ENCODE results near the gene GPS1. TPM values are rescaled to one million over a fixed set of nuclear protein-coding genes. Genes with fewer than 3 reads are reported as not detected.
"Not testable (repeated sequence)": the region's sequence is repeated elsewhere in the genome, so short reads cannot be mapped to it uniquely, and the experiment has no call there.

GPS1 gene
- total and polyA plus RNA-seq, 5 donors, result 75.1 to 93.7 (median 87.8) TPM

DNA sequence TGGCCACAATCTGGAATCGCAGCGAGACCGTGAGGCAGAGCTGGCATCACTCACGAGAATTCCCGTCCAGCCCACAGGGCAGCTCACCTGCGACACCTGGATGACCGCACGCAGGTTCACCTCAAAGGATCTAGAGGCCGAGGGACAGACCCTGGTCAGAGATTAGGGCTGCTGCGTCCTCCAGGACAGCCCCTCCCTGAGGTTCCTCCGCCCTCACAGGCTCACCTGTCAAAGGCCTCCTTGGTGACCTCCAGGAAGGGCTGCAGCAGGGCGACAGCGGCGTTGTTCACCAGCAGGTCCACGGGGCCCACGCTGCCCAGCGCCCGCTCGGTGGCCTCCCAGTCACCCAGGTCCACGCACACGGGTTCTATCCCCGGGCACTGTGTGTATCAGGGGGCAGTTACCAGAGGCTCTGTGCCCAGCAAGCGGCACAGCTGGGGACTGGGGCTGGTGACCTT is 15.0 kb upstream of the GPS1 start:
- Histone ChIP-seq H3K4me1 (ENCODE audit: control insufficient read depth, insufficient read depth, low read length) (peaks cover 4% of the 10 kb centered on the region), H3K4me3 (ENCODE audit: low read length) (peak overlapping the region; percentile 73), H3K27me3 (ENCODE audit: control insufficient read depth, insufficient read depth) (no peaks in the 10 kb centered on the region), H3K27ac (ENCODE audit: low read length) (peak overlapping the region; percentile 96), H3K9me3 (ENCODE audit: control insufficient read depth, low read length) (no peaks in the 10 kb centered on the region)
- DNase-seq (no peak), ATAC-seq (peak in 1 of 2 donors; percentile 4)
- 40% methylated on average over 23 of the region's 23 CpGs for WGBS
- intact Hi-C loops (cut with DNase I), result no loop called here

DNA sequence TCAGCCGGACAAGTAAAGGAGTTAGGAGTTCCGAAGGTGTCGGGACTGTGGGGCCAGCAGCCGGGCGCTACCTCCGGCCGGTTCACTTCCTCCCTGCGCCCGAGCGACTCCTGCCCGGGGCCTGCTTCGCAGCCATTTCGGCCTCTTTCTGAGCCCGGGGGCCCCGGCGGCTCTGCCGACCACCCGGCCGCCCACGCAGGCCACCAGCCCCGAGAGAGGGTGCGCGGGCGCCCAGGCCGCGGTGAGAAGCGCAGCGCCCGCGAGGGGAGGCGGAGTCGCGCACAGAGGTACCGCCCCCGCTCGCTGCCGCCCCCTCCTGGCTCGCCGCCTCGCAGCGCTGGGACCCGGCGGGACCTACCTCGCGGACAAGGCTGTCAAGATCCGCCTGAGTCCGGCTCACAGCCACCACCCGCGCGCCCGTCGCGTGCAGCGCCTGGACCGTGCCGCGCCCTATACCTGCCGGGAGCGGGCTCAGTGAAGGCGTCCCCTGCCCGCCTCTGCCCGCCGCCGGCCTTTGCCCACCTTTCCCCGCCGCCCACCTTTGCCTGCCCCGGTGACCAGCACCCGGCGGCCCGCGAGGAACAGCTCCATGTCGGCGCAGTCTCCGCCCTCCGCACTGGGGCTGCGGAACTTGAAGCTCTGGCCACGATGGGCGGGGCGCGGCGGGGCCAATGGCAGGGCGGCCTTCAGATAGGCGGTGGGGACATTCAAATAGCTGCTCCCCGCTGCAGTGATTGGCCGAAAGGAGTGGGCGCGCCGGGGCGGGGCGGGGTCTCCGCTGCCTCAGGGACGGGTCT is 14.4 kb upstream of the GPS1 start, which contains the start of gene DCXR:
Gene DCXR, minus strand, starts transcription at position 606 of the 797 bp plus-strand sequence. Its CDS starts 15 bp downstream, at position 591.
- peak within 1 kb of the TSS; percentile 73 for H3K4me3 ChIP-seq (ENCODE audit: low read length)
- ATAC-seq, result peak; percentile 98
- peak within 1 kb of the TSS; percentile 96 for H3K27ac ChIP-seq (ENCODE audit: low read length)
- H3K4me1 ChIP-seq (ENCODE audit: control insufficient read depth, insufficient read depth, low read length), result peaks cover 4% of the 10 kb centered on the region
- H3K9me3 ChIP-seq (ENCODE audit: control insufficient read depth, low read length), result no peaks in the 10 kb centered on the region
- WGBS, result under 1% methylated on average over 92 of the region's 92 CpGs
- DNase-seq, result peak; percentile 98 to 99 (median 99)
- intact Hi-C loops (cut with DNase I), result no loop called here
- no peaks in the 10 kb centered on the region for H3K27me3 ChIP-seq (ENCODE audit: control insufficient read depth, insufficient read depth)

DNA sequence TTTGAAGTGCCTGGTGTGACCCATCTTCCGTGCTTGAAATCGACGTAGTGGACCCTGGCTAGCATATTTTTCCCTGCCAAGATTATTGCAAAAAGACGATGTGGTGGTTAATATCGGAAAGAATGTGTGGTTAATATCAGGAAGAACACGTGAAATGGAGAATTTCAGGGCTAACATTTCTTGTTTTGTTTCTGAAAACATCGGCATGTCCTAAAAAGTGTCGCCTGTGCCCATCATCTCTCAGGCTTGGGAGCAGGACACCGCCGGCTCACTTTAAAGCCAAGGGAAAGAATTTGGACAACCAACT is 13.9 kb upstream of the GPS1 start:
- Histone ChIP-seq H3K4me1 (ENCODE audit: control insufficient read depth, insufficient read depth, low read length) (peaks cover 4% of the 10 kb centered on the region), H3K27me3 (ENCODE audit: control insufficient read depth, insufficient read depth) (no peaks in the 10 kb centered on the region), H3K9me3 (ENCODE audit: control insufficient read depth, low read length) (no peaks in the 10 kb centered on the region), H3K4me3 (ENCODE audit: low read length) (no peak overlapping the region), H3K27ac (ENCODE audit: low read length) (peak overlapping the region; percentile 32)
- ATAC-seq, result no peak
- no peak for DNase-seq
- WGBS, result 6% methylated on average over 10 of the region's 10 CpGs
- intact Hi-C loops (cut with DNase I), result no loop called here

DNA sequence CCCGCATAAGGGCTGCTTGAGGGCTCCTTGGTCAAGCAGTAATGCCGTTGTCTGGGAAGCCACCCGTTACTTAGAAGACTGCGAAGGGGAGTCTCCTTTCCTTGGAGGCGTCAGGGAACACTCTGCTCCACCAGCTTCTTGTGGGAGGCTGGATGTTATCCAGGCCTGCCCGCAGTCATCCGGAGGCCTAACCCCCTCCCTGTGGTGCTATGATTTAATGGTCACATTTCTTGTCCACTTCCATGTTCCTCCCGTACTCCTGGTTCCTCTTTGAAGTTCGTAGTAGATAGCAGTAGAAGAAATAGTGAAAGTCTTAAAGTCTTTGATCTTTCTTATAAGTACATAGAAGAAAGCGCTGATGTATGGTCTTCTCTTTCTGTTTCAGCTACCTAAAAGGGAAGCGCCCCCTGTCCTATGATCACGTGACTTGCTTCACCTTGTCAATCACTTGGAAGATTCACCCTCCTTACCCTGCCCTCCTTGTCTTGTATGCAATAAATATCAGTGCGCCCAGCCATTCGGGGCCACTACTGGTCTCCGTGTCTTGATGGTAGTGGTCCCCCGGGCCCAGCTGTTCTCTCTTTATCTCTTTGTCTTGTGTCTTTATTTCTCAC is 12.8 kb upstream of the GPS1 start:
- H3K27me3 ChIP-seq (ENCODE audit: control insufficient read depth, insufficient read depth); H3K4me3 ChIP-seq (ENCODE audit: low read length); H3K4me1 ChIP-seq (ENCODE audit: control insufficient read depth, insufficient read depth, low read length); intact Hi-C loops (cut with DNase I); H3K27ac ChIP-seq (ENCODE audit: low read length); DNase-seq; ATAC-seq; H3K9me3 ChIP-seq (ENCODE audit: control insufficient read depth, low read length): not testable (repeated sequence)
- WGBS, result 87% methylated on average over 16 of the region's 16 CpGs

DNA sequence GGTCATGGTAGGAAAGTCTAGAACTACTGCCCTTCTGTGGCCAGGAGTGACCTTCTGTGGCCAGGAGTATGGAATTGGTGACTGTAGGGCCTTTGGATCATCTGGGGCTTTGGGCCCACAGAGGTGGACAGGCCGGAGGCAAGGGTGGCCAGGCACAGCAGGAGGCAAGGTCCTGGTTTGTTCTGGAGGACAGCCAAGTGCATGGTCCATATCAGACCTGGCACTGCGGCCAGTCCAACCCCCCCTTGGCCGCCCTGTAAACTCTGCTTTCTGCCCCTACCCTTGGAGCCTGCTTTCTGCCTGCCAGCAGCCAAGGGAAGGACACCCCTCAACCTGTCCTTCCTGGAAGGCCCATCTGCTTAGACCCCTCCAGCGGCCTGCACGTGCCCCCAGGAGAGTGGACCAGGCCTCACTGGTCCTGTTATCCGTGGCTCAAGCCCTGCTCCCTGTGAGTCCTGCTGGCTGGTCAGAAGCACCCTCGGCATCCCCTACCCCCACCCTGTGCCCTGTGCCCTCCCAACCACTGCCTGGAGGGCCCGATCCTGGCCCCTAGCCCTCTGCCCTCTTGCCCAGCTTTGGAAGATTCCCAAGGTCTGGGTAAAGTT is 11.9 kb upstream of the GPS1 start:
- H3K4me3 ChIP-seq (ENCODE audit: low read length), result no peak overlapping the region
- ATAC-seq (no peak), DNase-seq (no peak)
- H3K27ac ChIP-seq (ENCODE audit: low read length), result no peak overlapping the region
- no peaks in the 10 kb centered on the region for H3K9me3 ChIP-seq (ENCODE audit: control insufficient read depth, low read length)
- H3K4me1 ChIP-seq (ENCODE audit: control insufficient read depth, insufficient read depth, low read length), result peaks cover 4% of the 10 kb centered on the region
- 96% methylated on average over 8 of the region's 8 CpGs for WGBS
- no peaks in the 10 kb centered on the region for H3K27me3 ChIP-seq (ENCODE audit: control insufficient read depth, insufficient read depth)
- intact Hi-C loops (cut with DNase I), result no loop called here

DNA sequence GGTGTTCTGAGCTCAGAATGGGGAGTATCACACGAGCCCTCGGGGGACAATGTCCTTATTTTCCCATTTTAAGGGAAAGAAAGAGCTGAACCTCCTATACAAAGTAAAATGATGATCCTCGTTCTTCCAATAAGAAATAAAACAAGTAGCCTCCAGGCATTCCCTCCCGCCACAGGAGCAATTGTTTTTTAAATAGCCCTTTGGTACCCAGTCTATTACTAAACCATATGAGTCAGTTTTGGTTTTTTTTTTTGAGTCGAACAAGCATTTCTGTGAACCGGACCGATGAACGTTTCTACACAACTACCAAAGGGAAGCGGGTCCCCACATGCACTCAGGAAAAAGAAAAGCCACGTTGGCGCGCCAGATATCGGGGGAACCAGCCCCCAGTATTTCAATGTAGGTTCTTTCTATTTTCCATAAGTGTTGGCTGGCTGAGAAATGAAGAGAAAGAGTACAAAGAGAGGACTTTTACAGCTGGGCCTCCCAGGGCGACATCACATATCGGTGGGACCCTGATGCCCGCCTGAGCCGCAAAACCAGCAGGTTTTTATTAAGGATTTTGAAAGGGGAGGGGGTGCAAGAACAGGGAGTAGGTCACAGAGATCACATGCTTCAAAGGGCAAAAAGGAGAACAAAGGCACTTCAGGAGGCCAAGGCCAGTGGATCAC is 10.4 kb upstream of the GPS1 start:
- Histone ChIP-seq H3K9me3 (ENCODE audit: control insufficient read depth, low read length) (no peaks in the 10 kb centered on the region), H3K4me3 (ENCODE audit: low read length) (no peak overlapping the region), H3K27ac (ENCODE audit: low read length) (no peak overlapping the region), H3K27me3 (ENCODE audit: control insufficient read depth, insufficient read depth) (no peaks in the 10 kb centered on the region), H3K4me1 (ENCODE audit: control insufficient read depth, insufficient read depth, low read length) (peaks cover 2% of the 10 kb centered on the region)
- ATAC-seq (no peak), DNase-seq (no peak)
- intact Hi-C loops (cut with DNase I), result no loop called here
- 87% methylated on average over 17 of the region's 17 CpGs for WGBS

DNA sequence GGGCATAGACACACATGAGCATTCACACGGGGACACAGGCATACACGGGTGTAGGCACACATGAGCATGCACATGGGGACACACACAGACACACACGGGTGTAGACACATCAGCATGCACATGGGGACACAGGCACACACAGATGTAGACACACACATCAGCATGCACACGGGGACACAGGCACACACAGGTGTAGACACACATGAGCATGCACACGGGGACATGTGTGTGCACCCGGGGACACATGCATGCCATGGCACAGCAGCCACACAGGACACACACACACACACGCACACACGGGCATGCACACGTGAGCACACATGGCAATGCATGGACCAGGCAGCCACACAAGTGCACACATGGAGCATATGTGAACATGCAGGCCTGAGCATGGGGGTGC is 9.0 kb upstream of the GPS1 start:
- ATAC-seq (no peak), DNase-seq (no peak)
- Histone ChIP-seq H3K4me1 (ENCODE audit: control insufficient read depth, insufficient read depth, low read length) (no peaks in the 10 kb centered on the region), H3K27me3 (ENCODE audit: control insufficient read depth, insufficient read depth) (no peaks in the 10 kb centered on the region), H3K9me3 (ENCODE audit: control insufficient read depth, low read length) (no peaks in the 10 kb centered on the region), H3K4me3 (ENCODE audit: low read length) (no peak overlapping the region), H3K27ac (ENCODE audit: low read length) (no peak overlapping the region)
- intact Hi-C loops (cut with DNase I), result no loop called here
- 87% methylated on average over 9 of the region's 9 CpGs for WGBS

DNA sequence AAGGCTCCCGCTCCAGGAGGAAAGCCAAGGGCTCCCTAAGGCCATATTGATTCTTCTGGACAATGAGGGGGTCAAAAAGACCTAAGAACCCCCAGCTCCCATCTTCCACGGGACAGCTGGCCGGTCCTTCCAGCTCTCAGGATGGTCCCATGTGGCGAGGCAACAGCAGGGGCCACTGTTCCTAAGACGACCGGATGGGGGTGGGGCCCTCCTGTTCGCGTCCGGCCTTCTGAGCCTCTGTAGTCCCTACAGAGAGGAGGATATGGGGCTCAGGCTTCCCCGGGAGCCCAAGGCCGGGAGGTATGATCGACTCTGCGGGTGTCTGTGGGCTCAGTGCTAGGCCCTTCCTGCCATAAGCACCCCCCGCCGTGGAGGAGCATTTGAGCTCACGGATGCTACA is 8.2 kb upstream of the GPS1 start:
- ATAC-seq (no peak), DNase-seq (no peak)
- H3K4me1 ChIP-seq (ENCODE audit: control insufficient read depth, insufficient read depth, low read length), result no peaks in the 10 kb centered on the region
- H3K4me3 ChIP-seq (ENCODE audit: low read length), result no peak overlapping the region
- WGBS, result 58% methylated on average over 16 of the region's 16 CpGs
- H3K27me3 ChIP-seq (ENCODE audit: control insufficient read depth, insufficient read depth), result no peaks in the 10 kb centered on the region
- intact Hi-C loops (cut with DNase I), result no loop called here
- H3K27ac ChIP-seq (ENCODE audit: low read length), result no peak overlapping the region
- no peaks in the 10 kb centered on the region for H3K9me3 ChIP-seq (ENCODE audit: control insufficient read depth, low read length)

DNA sequence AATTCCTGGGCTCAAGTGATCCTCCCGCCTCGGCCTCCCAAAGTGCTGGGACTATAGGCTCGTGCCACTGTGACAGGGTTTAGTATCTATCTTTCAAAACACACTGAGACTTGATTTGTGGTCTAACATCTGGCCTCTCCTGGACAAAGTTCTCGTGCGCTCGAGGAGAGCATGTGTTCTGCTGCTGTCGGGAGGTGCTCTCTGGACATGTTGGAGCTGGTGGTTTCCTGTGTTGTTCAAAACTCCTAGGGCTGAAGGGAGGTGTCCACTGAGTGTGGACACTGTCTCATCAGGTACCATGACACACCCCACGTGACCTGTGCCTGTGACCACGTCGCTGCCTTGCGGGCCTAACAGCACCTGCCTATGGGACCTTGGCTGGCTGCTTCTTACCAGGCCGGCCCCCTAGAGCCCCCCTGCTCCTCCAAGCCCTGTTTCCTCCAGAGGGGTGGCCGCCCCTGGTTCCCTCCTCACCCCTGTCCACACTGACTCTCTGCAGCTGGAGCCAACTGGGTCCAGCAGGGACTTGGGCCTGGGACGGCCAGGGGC is 5.7 kb upstream of the GPS1 start:
- DNase-seq, result peak in 2 of 3 donors; percentile 24 to 36
- Histone ChIP-seq H3K27ac (ENCODE audit: low read length) (no peak overlapping the region), H3K4me1 (ENCODE audit: control insufficient read depth, insufficient read depth, low read length) (no peaks in the 10 kb centered on the region), H3K9me3 (ENCODE audit: control insufficient read depth, low read length) (no peaks in the 10 kb centered on the region), H3K4me3 (ENCODE audit: low read length) (no peak overlapping the region), H3K27me3 (ENCODE audit: control insufficient read depth, insufficient read depth) (no peaks in the 10 kb centered on the region)
- ATAC-seq, result no peak
- intact Hi-C loops (cut with DNase I), result no loop called here
- 73% methylated on average over 14 of the region's 14 CpGs for WGBS

DNA sequence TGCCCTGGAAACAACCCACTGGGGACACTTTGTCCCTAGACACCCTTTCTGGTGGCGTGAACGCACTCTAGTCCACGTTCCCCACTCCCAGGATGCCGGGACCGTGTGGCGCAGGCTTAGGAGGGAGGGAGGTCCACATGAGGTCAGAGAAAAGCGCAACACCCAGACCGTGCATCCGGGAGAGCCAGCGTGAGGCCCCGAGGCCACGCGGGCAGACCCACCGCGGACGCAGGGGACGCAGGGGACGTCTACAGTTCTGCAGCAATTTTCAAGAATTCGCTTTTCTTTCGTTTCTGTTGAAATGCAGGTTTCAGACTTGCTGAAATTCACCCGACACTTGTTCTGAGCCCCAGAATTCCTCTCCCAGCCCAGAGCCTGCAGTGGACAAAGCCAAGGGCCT is 4.8 kb upstream of the GPS1 start:
- H3K4me3 ChIP-seq (ENCODE audit: low read length), result no peak overlapping the region
- intact Hi-C loops (cut with DNase I), result no loop called here
- no peaks in the 10 kb centered on the region for H3K9me3 ChIP-seq (ENCODE audit: control insufficient read depth, low read length)
- WGBS, result 85% methylated on average over 21 of the region's 21 CpGs
- no peaks in the 10 kb centered on the region for H3K4me1 ChIP-seq (ENCODE audit: control insufficient read depth, insufficient read depth, low read length)
- no peaks in the 10 kb centered on the region for H3K27me3 ChIP-seq (ENCODE audit: control insufficient read depth, insufficient read depth)
- ATAC-seq (no peak), DNase-seq (peak; percentile 6 to 43 (median 37))
- no peak overlapping the region for H3K27ac ChIP-seq (ENCODE audit: low read length)

All from right cardiac atrium (tissue), 5 donors.